ENCODE measurements around the gene TANGO6. TPM values are rescaled to one million over a fixed set of nuclear protein-coding genes. Genes with fewer than 3 reads are reported as not detected.

Gene TANGO6
- total RNA-seq, 4 donors from 2014 or later: 16.7 to 24.4 (median 20.2) TPM

- no peak for DNase-seq
- TF ChIP-seq CTCF (IDR thresholded peaks at IDR 0.05) (no peak), POLR2A (IDR thresholded peaks at IDR 0.05) (no peak)
Observed at GRCh38 chr16:68875871-68876270, 32.5 kb downstream of the TANGO6 start.

GRCh38 chr16:68883685-68884084 lies 40.4 kb downstream of the TANGO6 start:
- intact Hi-C loops (cut with DNase I): no loop called here

More at GRCh38 chr16:68875871-68876270, 32.5 kb downstream of the TANGO6 start:
- H3K36me3 ChIP-seq: peaks cover 17 to 25% of the 10 kb centered on the region in 2 donors
- no peaks in the 10 kb centered on the region for H3K9me3 ChIP-seq
- intact Hi-C loops (cut with DNase I): no loop called here
- WGBS, 2 donors: 96% methylated on average over 4 of the region's 4 CpGs
- no peak overlapping the region for H3K27ac ChIP-seq
- H3K27me3 ChIP-seq: no peaks in the 10 kb centered on the region
- H3K4me1 ChIP-seq: no peaks in the 10 kb centered on the region
- H3K4me3 ChIP-seq (replicated peaks in 1 of 3): no peak overlapping the region

GRCh38 chr16:68884401-68884800 lies 41.1 kb downstream of the TANGO6 start:
- no peaks in the 10 kb centered on the region for H3K27me3 ChIP-seq
- DNase-seq: no peak
- no peaks in the 10 kb centered on the region for H3K4me1 ChIP-seq
- no peak overlapping the region for H3K27ac ChIP-seq
- no peak overlapping the region for H3K4me3 ChIP-seq (replicated peaks in 1 of 3)
- WGBS, 2 donors: 96 to 100% methylated on average over 1 of the region's 1 CpG
- intact Hi-C loops (cut with DNase I): no loop called here
- TF ChIP-seq POLR2A (IDR thresholded peaks at IDR 0.05): no peak
- no peak for TF ChIP-seq CTCF (IDR thresholded peaks at IDR 0.05)
- peaks cover 6 to 8% of the 10 kb centered on the region in 2 donors for H3K36me3 ChIP-seq
- H3K9me3 ChIP-seq: no peaks in the 10 kb centered on the region

More at GRCh38 chr16:68883685-68884084, 40.4 kb downstream of the TANGO6 start:
- Histone ChIP-seq H3K4me3 (replicated peaks in 1 of 3) (no peak overlapping the region), H3K27me3 (no peaks in the 10 kb centered on the region), H3K36me3 (peaks cover 8% of the 10 kb centered on the region in 2 donors), H3K9me3 (no peaks in the 10 kb centered on the region), H3K27ac (no peak overlapping the region), H3K4me1 (no peaks in the 10 kb centered on the region)
- WGBS, 2 donors: 94% methylated on average over 6 of the region's 6 CpGs
- TF ChIP-seq POLR2A (IDR thresholded peaks at IDR 0.05) (no peak), CTCF (IDR thresholded peaks at IDR 0.05) (no peak)
- no peak for DNase-seq

- Histone ChIP-seq H3K27ac (no peak overlapping the region), H3K4me1 (no peaks in the 10 kb centered on the region), H3K36me3 (peaks cover 5 to 6% of the 10 kb centered on the region in 2 donors), H3K27me3 (no peaks in the 10 kb centered on the region), H3K9me3 (no peaks in the 10 kb centered on the region), H3K4me3 (replicated peaks in 1 of 3) (no peak overlapping the region)
- no peak for DNase-seq
- intact Hi-C loops (cut with DNase I): no loop called here
- WGBS, 2 donors: 73 to 74% methylated on average over 7 of the region's 7 CpGs
- no peak for TF ChIP-seq POLR2A (IDR thresholded peaks at IDR 0.05)
- no peak for TF ChIP-seq CTCF (IDR thresholded peaks at IDR 0.05)
Observed at GRCh38 chr16:68884861-68885720, 41.8 kb downstream of the TANGO6 start.

- intact Hi-C loops (cut with DNase I): no loop called here
- H3K4me3 ChIP-seq (replicated peaks in 1 of 3): no peak overlapping the region
- H3K36me3 ChIP-seq: no peaks in the 10 kb centered on the region
- TF ChIP-seq CTCF (IDR thresholded peaks at IDR 0.05): no peak
- TF ChIP-seq POLR2A (IDR thresholded peaks at IDR 0.05): no peak
- H3K27me3 ChIP-seq: no peaks in the 10 kb centered on the region
- WGBS, 2 donors: 83 to 96% methylated on average over 1 of the region's 1 CpG
- no peaks in the 10 kb centered on the region for H3K9me3 ChIP-seq
- H3K4me1 ChIP-seq: peaks cover 0 to 3% of the 10 kb centered on the region in 2 donors
- no peak for DNase-seq
- H3K27ac ChIP-seq: no peak overlapping the region
Observed at GRCh38 chr16:68887107-68887506, 43.8 kb downstream of the TANGO6 start.
